Activated CD4-positive, alpha-beta T cell treated with anti-CD3 and anti-CD28 coated beads, Interleukin-2, Interleukin-6, amounts not matched to agents 100 ng/mL and 50 ng/mL, durations not matched to agents 16 hours and 8 hours (primary cell): Measurements from ENCODE around the gene PIAS2.
A peak's percentile ranks its signal among the peaks of the same experiment; 100 is the strongest.
"Not testable (repeated sequence)": the region's sequence is repeated elsewhere in the genome, so short reads cannot be mapped to it uniquely, and the experiment has no call there.

Source experiments
- DNase-seq: peaks from one replicate; pipeline ENCODE4 v3.0.0-alpha.2; 2020

PIAS2 gene

GRCh38 chr18:46899274-46899948 lies 17.9 kb downstream of the PIAS2 start:
- DNase-seq: peak; percentile 29

GRCh38 chr18:46894124-46894523 lies 23.2 kb downstream of the PIAS2 start:
- DNase-seq: no peak

- no peak for DNase-seq
These were observed 23.9 kb downstream of the PIAS2 start for GRCh38 chr18:46893360-46893759.

- no peak for DNase-seq
These were observed 24.5 kb downstream of the PIAS2 start for GRCh38 chr18:46892842-46893241.

- DNase-seq: peak; percentile 45
These were observed 25.5 kb downstream of the PIAS2 start for GRCh38 chr18:46891742-46892214.

GRCh38 chr18:46888965-46889364 lies 28.3 kb downstream of the PIAS2 start:
- DNase-seq: no peak

- DNase-seq: no peak
These were observed 30.4 kb downstream of the PIAS2 start for GRCh38 chr18:46886893-46887292.

- DNase-seq: no peak
These were observed 34.1 kb downstream of the PIAS2 start for GRCh38 chr18:46883180-46883579.

GRCh38 chr18:46877329-46877987 lies 39.8 kb downstream of the PIAS2 start:
- DNase-seq: no peak

- DNase-seq: no peak
These were observed 49.0 kb downstream of the PIAS2 start for GRCh38 chr18:46868169-46868921.

- no peak for DNase-seq
These were observed 49.8 kb downstream of the PIAS2 start for GRCh38 chr18:46867367-46868143.

- DNase-seq: no peak
These were observed 50.8 kb downstream of the PIAS2 start for GRCh38 chr18:46866523-46866922.

- not testable (repeated sequence) for DNase-seq
These were observed 52.1 kb downstream of the PIAS2 start for GRCh38 chr18:46865245-46865644.

- DNase-seq: no peak
These were observed 57.5 kb downstream of the PIAS2 start for GRCh38 chr18:46859855-46860254.

- DNase-seq: no peak
These were observed 59.0 kb downstream of the PIAS2 start for GRCh38 chr18:46858290-46858689.

- no peak for DNase-seq
These were observed 60.3 kb downstream of the PIAS2 start for GRCh38 chr18:46856973-46857372.

GRCh38 chr18:46849007-46849406 lies 68.3 kb downstream of the PIAS2 start:
- no peak for DNase-seq

- no peak for DNase-seq
These were observed 73.9 kb downstream of the PIAS2 start for GRCh38 chr18:46843372-46843771.

GRCh38 chr18:46842583-46842982 lies 74.7 kb downstream of the PIAS2 start:
- DNase-seq: no peak

- DNase-seq: no peak
These were observed 83.4 kb downstream of the PIAS2 start for GRCh38 chr18:46833899-46834298.

GRCh38 chr18:46832849-46833248 lies 84.5 kb downstream of the PIAS2 start:
- no peak for DNase-seq

- DNase-seq: not testable (repeated sequence)
These were observed 84.9 kb downstream of the PIAS2 start for GRCh38 chr18:46832422-46832821.

- DNase-seq: no peak
These were observed 85.9 kb downstream of the PIAS2 start for GRCh38 chr18:46831434-46831833.
